Psoas muscle (tissue), 8 donors: ENCODE results near the gene CFAP57. TPM values are rescaled to one million over a fixed set of nuclear protein-coding genes. Genes with fewer than 3 reads are reported as not detected.

Experiments used
- ATAC-seq, 4 donors: fragments of 200-7000 bp; cut with Tn5 transposase; one replicate each; pipeline ENCODE4 v1.9.1; 2020; ENCODE audit warnings: moderate library complexity in 3 of 4, mild to moderate bottlenecking in 2 of 4
- DNase-seq, 2 donors: peaks; one replicate each; pipeline ENCODE4 v3.0.0-alpha.2; 2020
- H3K27ac ChIP-seq: fragments of 200-600 bp; one replicate; pipeline ENCODE4 v1.8.0; 2022
- H3K27me3 ChIP-seq, 3 donors: fragments of 200-600 bp in 1 of 3; one replicate each; pipeline versions ENCODE4 v1.6.1 to v1.8.0; 2013 to 2022; ENCODE audit warnings: low read length in 2 of 3, mild to moderate bottlenecking in 2 of 3, moderate library complexity in 1 of 3; ENCODE audit not compliant: insufficient read depth in 3 of 3
- H3K36me3 ChIP-seq, 2 donors: fragments of 200-600 bp in 1 of 2; one replicate each; pipeline versions ENCODE4 v1.6.1 to v1.8.0; 2013 to 2022; ENCODE audit warnings: low read depth in 1 of 2, mild to moderate bottlenecking in 1 of 2, moderate library complexity in 1 of 2; ENCODE audit not compliant: insufficient read depth in 1 of 2
- H3K4me1 ChIP-seq: fragments of 200-600 bp; one replicate; pipeline ENCODE4 v1.8.0; 2022
- H3K4me3 ChIP-seq: fragments of 200-600 bp; one replicate; pipeline ENCODE4 v1.8.0; 2022; ENCODE audit warnings: mild to moderate bottlenecking
- H3K9me3 ChIP-seq: fragments of 200-600 bp; one replicate; pipeline ENCODE4 v1.8.0; 2022
- CTCF ChIP-seq: fragments of 200-600 bp; IDR thresholded peaks from one replicate; pipeline ENCODE4 v1.8.0; 2022; ENCODE audit warnings: antibody characterized with exemption
- WGBS, 3 donors: extraction: QIAGEN DNeasy Blood & Tissue Kit; methylation state at CpG; one replicate each; pipeline versions ENCODE4 v1.1.6 to v1.1.7; 2013; 5-methylcytosine and 5-hydroxymethylcytosine counted together
- intact Hi-C, 2 donors: fragments of 100-400 bp; cut with DNase I; formaldehyde crosslinking; loops; one replicate each; pipeline versions ENCODE4 v1.11.0 to v1.14.2; 2022
- polyA plus RNA-seq, 3 donors: library from polyadenylated mRNA; stranded (reverse); fragments of 200-250 nt; gene quantifications; one replicate each; pipeline ENCODE4 v1.2.3, GENCODE V29; 2013
- total RNA-seq, 4 donors: library from RNA; stranded (reverse); fragmentation: NEBNext Ultra II Directional in 2 of 4; extraction: Animal tissue kit (Norgen Biotek cat#: 25700) in 2 of 4; gene quantifications; one replicate each; pipeline versions ENCODE4 v1.2.1 to v1.2.4, GENCODE V29; 2021 to 2023
- donor health status: healthy with polysubstance abuse.
- donor health status: DM: no; HTN: no; CAD: no; lungs with moderate emphysema.
- donor health status: Bipolar disorder and iron deficiency.
- donor health status: healthy.
- donor health status: DM: yes; HTN: yes; CAD: no.
- donor health status: DM: no; HTN: no; CAD: no.
- donor health status: DM: no; HTN: no; CAD: no.
- donor health status: DM: yes; HTN: yes; CAD: no.

The CFAP57 gene
- total and polyA plus RNA-seq, 7 donors, result 0.04 to 0.26 (median 0.11) TPM; not detected in 3

- intact Hi-C loops, result no loop called here
- WGBS, 3 donors, result 92 to 100% (median 94%) methylated on average over 5 of the region's 5 CpGs
- ATAC-seq, result no peak
Measured at GRCh38 chr1:43165765-43166164, 6.4 kb upstream of the CFAP57 start.

GRCh38 chr1:43171312-43171875, 736 bp upstream of the CFAP57 start:
- Histone ChIP-seq H3K36me3 (peaks cover 14 to 49% of the 10 kb centered on the region in 2 donors), H3K9me3 (no peaks in the 10 kb centered on the region), H3K4me1 (peaks cover 9% of the 10 kb centered on the region), H3K27ac (peak overlapping the region; percentile 76), H3K27me3 (peaks cover 0 to 4% (median 0%) of the 10 kb centered on the region in 3 donors), H3K4me3 (peak overlapping the region; percentile 95)
- no peak for ATAC-seq
- intact Hi-C loops, result no loop called here
- DNase-seq, result no peak
- WGBS, 3 donors, result 15 to 20% (median 18%) methylated on average over 17 of the region's 17 CpGs
- no peak for TF ChIP-seq CTCF

More at GRCh38 chr1:43165765-43166164, 6.4 kb upstream of the CFAP57 start:
- TF ChIP-seq CTCF, result no peak
- Histone ChIP-seq H3K27ac (no peak overlapping the region), H3K4me1 (peaks cover 2% of the 10 kb centered on the region), H3K4me3 (no peak overlapping the region), H3K36me3 (peaks cover 28 to 86% of the 10 kb centered on the region in 2 donors), H3K27me3 (no peaks in the 10 kb centered on the region), H3K9me3 (no peaks in the 10 kb centered on the region)
- no peak for DNase-seq

GRCh38 chr1:43172527-43172972, 420 bp downstream of the CFAP57 start:
- peaks cover 9% of the 10 kb centered on the region for H3K4me1 ChIP-seq
- peak overlapping the region; percentile 95 for H3K4me3 ChIP-seq
- peaks cover 0 to 13% (median 0%) of the 10 kb centered on the region in 3 donors for H3K27me3 ChIP-seq
- ATAC-seq (peak; percentile 97 to 99 (median 98)), DNase-seq (peak; percentile 86 to 91)
- H3K36me3 ChIP-seq, result peaks cover 10 to 37% of the 10 kb centered on the region in 2 donors
- WGBS, 3 donors, result 0 to 1% (median 1%) methylated on average over 15 to 19 of the region's 20 CpGs
- no peaks in the 10 kb centered on the region for H3K9me3 ChIP-seq
- intact Hi-C loops, result no loop called here
- TF ChIP-seq CTCF, result no peak
- no peak overlapping the region for H3K27ac ChIP-seq

- intact Hi-C loops, result no loop called here
- WGBS, 3 donors, result 73 to 80% (median 78%) methylated on average over 2 of the region's 2 CpGs
- DNase-seq, result no peak
Measured at GRCh38 chr1:43174873-43175272, 2.7 kb downstream of the CFAP57 start.

More at GRCh38 chr1:43174873-43175272, 2.7 kb downstream of the CFAP57 start:
- ATAC-seq, result no peak
- Histone ChIP-seq H3K27me3 (peaks cover 0 to 16% (median 0%) of the 10 kb centered on the region in 3 donors), H3K27ac (no peak overlapping the region), H3K4me1 (peaks cover 9% of the 10 kb centered on the region), H3K9me3 (no peaks in the 10 kb centered on the region), H3K4me3 (no peak overlapping the region), H3K36me3 (peaks cover 5 to 14% of the 10 kb centered on the region in 2 donors)
- no peak for TF ChIP-seq CTCF
